NCI-H128 (cell line): ENCODE measurements around the gene DIABLO.
A peak's percentile ranks its signal among the peaks of the same experiment; 100 is the strongest.
"Not testable (repeated sequence)": the region's sequence is repeated elsewhere in the genome, so short reads cannot be mapped to it uniquely, and the experiment has no call there.

Experiments used
- DNase-seq: peaks from one replicate; lab custom pipeline; 2025; ENCODE audit not compliant: unreplicated experiment; lab: John Stamatoyannopoulos, UW

Gene DIABLO

GRCh38 chr12:122215771-122216170 lies 10.1 kb downstream of the DIABLO start:
- DNase-seq, result no peak

DNA sequence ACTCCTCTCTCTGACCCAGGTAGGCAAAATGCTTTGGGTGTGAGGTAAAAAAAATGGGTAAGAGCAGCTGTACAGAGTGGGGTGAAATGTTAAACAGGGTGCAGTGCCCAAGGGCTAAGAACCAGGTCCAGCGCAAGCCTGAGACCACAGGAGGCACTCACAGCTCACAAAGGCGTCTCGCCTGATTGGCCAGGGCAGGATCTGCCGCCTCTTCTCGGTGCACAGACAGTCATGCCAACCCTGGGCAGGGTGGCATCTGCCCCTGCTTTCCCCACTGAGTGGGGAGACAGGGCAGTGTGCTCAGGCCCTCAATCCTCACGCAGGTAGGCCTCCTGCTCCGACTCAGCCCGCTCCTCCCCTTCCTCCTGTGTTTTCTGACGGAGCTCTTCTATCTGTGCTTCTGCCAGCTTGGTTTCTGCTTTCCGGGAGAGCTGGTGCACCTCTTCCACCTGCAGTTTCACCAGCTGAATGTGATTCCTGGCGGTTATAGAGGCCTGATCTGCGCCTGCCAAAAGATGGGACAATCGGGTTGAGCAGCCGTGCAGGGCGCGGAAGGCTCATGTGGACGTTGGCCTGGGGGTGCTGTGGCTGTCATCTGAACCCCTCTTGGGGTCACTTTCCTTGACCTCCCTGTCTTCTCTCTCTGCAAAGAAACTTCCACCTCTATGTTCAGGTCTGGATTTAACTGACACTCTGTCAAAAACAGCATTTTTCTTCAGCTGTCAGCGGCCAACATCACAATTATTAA lies 17.6 kb downstream of the DIABLO start:
- no peak for DNase-seq

DNA sequence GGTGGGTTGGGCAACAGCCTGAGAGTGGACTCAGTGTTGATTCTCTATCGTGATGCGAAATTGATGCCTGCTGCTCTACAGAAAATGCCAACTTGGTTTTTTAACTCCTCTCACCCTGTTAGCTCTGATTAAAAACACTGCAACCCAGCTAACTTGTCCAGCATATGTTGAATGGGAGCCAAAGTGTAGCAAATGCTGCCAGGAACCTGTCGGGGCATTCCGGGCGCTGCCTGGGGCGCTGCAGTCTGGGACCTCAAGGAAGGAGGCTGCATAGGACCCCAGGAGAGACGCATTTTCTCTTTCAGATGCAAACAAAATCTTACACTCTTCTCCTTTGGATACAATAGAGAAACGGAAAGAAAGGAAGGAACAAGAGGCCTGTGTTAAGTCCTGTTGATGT lies 18.5 kb downstream of the DIABLO start:
- no peak for DNase-seq

- no peak for DNase-seq
Observed at GRCh38 chr12:122206976-122207375, 18.9 kb downstream of the DIABLO start.

DNA sequence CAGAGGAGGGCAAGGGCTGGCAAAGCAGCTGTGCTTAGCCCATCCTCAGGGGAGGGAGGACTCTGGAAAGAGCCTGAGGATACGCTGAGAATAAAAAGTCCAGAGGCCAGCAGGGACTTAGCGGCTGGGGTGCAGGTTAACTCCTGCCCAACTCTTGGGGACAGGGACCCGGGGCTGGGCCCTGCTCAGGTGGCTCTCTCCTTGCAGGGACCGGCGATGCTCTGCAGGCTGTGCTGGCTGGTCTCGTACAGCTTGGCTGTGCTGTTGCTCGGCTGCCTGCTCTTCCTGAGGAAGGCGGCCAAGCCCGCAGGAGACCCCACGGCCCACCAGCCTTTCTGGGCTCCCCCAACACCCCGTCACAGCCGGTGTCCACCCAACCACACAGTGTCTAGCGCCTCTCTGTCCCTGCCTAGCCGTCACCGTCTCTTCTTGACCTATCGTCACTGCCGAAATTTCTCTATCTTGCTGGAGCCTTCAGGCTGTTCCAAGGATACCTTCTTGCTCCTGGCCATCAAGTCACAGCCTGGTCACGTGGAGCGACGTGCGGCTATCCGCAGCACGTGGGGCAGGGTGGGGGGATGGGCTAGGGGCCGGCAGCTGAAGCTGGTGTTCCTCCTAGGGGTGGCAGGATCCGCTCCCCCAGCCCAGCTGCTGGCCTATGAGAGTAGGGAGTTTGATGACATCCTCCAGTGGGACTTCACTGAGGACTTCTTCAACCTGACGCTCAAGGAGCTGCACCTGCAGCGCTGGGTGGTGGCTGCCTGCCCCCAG lies 19.6 kb downstream of the DIABLO start:
- DNase-seq, result no peak

DNA sequence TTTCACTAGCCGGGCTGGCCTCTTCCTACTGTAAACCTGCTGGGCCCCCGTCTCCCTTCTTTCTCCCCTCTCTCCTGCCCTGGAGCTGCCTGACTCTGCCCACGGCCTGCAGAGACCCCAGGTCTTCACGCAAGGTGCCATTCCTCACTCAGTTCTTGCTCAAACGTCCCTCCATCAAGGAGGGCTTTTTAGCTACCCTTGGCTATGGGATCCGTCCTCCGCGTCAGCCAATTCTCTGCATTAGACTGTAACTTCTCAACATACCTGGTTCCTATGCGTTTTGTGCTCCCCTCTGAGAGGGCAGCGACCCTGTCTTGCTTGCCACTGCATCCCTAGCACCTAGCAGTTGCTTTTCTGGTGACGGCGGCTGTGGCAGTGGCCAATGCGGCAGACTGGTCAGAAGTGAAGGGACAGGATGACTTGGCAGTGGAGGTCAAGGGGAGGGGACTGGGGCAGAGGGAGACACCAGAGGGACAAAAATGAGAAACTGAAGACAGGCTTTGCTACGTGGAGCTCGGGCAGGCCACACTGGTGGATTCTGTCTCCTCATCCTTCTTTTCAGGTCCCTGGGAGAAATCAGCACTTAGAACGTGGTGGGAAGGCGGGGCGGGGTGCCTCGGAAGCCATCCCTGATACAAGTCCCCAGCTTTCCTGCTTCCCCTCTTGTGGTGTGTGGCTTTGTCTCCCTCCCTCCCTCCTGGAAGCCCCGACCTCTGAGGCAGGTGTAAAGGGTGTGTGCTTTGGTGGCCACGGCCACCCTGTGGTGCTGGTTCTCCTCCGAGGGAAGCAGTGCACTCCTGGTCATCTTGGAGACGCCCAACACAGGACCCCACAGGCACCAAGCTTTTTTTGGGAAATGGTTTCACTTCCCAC lies 20.6 kb downstream of the DIABLO start:
- no peak for DNase-seq

DNA sequence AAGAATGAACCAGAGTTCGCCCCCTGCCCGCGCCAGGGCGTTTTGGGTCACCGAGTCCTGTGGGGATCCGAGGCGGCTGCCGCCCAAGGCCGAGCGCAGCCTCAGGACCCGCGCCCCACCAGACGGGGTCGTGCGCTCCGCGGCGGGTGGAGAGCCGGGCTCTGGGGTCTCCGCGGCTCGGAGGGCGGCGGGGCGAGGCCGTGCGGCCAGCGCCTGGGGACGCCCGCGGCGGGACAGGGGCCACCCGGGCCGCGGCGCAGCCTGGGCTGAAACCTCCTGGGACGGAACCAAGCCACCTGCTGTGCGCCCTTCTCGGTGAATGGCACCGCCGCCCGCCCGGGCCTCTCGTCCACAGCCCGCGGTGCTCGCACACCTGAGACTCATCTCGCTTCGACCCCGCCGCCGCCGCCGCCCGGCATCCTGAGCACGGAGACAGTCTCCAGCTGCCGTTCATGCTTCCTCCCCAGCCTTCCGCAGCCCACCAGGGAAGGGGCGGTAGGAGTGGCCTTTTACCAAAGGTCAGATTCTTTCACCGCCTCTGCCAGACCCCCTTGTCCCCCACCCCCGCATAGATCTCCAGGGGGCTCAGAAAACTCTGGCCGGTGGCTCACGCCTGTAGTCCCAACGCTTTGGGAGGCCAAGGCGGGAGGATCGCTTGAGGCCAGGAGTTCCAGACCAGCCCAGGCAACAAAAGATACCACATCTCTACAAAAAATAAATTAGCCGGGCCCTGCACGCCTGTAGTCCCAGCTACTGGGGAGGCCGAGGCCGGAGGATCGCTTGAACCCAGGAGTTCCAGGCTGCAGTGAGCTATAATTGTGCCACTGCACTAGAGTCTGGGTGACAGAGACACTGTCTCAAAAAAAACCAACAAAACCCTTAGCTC lies 21.4 kb downstream of the DIABLO start:
- no peak for DNase-seq

GRCh38 chr12:122203301-122204166 lies 22.3 kb downstream of the DIABLO start, which contains the start of gene B3GNT4:
B3GNT4 (plus strand) TSS chr12:122203709; CDS start chr12:122204619, 910 bp downstream.
- peak; percentile 67 for DNase-seq

- DNase-seq, result not testable (repeated sequence)
Observed at GRCh38 chr12:122202811-122203210, 23.0 kb downstream of the DIABLO start.

GRCh38 chr12:122202017-122202416 lies 23.8 kb downstream of the DIABLO start:
- no peak for DNase-seq

DNA sequence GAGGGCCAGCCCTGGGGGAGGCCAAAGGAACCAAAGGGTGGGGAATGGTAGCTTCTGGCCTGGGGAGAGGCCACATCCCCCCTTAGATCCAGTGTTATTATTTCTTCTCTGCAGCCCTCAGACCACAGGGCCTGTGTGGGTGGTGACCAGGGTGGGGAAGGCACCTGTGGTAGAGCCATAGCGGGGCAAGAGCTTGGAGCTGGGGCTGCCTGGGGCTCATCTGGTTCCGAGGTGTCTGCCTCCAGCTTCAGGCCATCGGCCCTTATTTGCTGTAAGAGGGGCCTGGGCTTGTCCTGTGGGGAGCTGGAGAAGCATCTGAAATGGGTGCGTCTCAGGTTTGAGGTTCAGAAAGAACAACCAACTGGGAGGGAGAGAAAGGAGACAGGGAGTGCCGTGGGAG lies 24.5 kb downstream of the DIABLO start:
- DNase-seq, result no peak

DNA sequence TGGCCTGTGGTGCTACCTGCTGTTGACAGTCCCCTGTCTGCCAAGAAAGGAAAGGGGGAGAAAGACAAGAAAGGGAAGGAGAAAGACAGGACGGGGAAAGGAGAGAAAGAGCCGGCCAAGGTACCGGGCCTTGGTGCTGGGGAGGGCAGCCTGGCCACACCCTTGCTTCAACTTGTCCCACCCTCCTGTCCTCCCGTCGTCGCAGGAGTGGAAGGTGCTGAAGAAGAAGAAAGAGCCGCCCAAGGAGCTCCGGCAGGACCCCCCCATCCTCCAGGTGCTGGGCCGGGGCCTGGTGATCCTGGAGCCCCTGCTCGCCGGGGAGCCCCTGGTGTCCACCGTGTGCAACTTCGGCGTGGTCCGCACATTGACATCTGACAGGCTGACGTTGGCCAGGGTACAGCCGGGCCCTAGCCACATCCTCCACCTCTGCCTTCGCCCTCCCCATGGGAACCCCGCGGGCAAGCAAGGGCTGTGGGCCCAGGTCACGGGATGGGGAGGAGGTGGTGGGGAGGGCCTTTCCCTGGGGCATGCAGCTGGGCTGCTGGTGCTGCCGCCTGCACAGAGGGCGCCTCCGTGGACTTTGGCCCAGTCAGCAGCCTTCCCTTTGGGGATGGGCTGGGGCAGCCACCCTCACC lies 25.2 kb downstream of the DIABLO start:
- DNase-seq, result no peak

GRCh38 chr12:122199484-122200355 lies 26.1 kb downstream of the DIABLO start:
- no peak for DNase-seq

- DNase-seq, result no peak
Observed at GRCh38 chr12:122197612-122197966, 28.3 kb downstream of the DIABLO start.

DNA sequence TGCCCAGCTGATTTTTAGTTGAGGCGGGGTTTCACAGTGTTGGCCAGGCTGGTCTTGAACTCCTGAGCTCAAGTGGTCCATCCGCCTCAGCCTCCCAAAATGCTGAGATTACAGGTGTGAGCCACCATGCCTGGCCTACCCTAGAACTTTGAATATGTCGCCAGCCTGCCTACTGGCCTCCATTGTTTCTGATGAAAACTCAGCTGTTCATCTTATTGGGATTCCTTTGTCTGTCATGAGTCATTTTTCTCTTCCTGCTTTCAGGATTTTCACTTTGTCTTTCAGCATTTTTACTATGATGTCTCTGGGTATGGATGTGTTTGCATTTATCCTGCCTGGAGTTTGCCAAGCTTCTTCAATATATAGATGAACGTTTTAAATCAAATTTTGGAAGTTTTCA lies 30.4 kb downstream of the DIABLO start:
- DNase-seq, result no peak

DNA sequence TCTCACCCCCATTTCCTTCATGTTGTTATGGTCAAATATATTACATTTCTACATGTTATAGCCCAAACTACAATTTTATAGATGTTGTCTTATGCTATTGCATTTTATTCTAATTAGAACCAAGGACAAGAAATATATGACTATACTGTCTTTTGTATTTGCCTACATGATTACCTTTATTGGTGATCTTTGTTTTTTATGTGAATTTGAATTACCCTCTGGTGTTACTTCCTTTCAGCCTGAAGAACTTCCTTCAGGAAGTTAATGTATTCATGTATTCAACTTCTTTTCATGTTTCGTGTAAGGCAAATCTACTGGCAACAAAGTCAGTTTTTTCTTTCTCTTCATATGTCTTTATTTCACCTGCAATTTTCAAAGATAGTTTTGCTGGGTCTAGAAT lies 31.0 kb downstream of the DIABLO start:
- DNase-seq, result no peak

DNA sequence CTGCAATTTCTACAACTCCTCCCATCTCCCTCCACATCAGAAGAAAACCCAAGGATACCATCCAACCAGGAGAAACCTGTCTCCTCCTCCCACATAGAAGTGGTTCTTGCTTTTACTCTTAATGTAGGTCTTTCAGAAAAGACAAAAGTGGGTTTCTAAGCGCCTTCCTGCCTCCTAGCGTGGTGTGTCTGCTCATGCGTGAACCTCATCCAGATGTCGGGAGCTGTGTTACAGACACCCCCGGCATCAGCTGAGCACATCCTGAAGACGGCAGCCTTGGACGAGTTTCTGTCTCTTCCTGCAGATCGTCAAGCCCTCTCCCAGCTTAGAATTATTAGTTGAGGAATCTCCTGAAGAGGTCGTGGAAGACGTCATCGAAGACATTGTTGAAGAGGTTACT lies 33.4 kb downstream of the DIABLO start:
- no peak for DNase-seq
